Measurements from ENCODE around the gene ARHGAP23. TPM values are rescaled to one million over a fixed set of nuclear protein-coding genes. Genes with fewer than 3 reads are reported as not detected.
"Not testable (repeated sequence)": the region's sequence is repeated elsewhere in the genome, so short reads cannot be mapped to it uniquely, and the experiment has no call there.

The ARHGAP23 gene
- total RNA-seq, 1 experiment from 2014 or later = 83.5 TPM

GRCh38 chr17:38531761-38532160 lies 103.5 kb downstream of the ARHGAP23 start:
- H3K4me1 Mint-ChIP-seq (ENCODE audit: low read depth, unreplicated experiment); H3K36me3 ChIP-seq (ENCODE audit: control insufficient read depth, insufficient read depth, low read length); intact Hi-C loops (cut with micrococcal nuclease; ENCODE audit: unreplicated experiment); POLR2A ChIA-PET; H3K4me3 Mint-ChIP-seq (ENCODE audit: unreplicated experiment); H3K9me3 ChIP-seq; CTCF ChIA-PET; H3K27me3 ChIP-seq (replicated peaks; ENCODE audit: control insufficient read depth, insufficient read depth, low read length); H3K4me3 ChIP-seq (ENCODE audit: low read depth, low read length); BruUV-seq (replicated peaks); H3K9me3 Mint-ChIP-seq (ENCODE audit: unreplicated experiment); DNase-seq; H3K4me1 ChIP-seq: not testable (repeated sequence)
- H3K36me3 Mint-ChIP-seq (ENCODE audit: insufficient read depth, unreplicated experiment) = peaks cover 20% of the 10 kb centered on the region
- H3K27me3 Mint-ChIP-seq (ENCODE audit: insufficient read depth, unreplicated experiment) = peaks cover 13% of the 10 kb centered on the region
- H3K27ac Mint-ChIP-seq (ENCODE audit: unreplicated experiment) = peak overlapping the region; percentile 26

DNA sequence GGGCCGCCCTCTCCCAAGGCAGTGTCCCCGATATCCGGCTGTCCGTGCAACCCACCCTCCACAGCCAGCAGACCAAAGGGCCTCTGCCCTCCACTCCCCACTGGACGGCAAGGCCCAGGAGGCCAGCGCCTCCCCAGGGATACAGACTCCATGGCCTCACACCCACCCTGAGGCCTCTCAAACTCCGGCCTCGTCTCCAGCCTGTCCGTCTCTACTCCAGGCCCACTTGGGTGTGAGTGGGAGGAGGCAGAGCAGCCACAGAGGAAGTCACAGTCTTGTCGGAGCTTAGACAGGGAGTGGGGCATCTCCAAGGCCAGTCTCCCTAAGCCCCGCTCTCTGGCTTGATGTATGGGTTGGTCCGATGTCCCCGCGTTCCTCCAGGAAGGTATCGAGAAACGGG lies 104.2 kb downstream of the ARHGAP23 start:
- Mint-ChIP-seq H3K27me3 (ENCODE audit: insufficient read depth, unreplicated experiment) (peaks cover 13% of the 10 kb centered on the region), H3K9me3 (ENCODE audit: unreplicated experiment) (no peaks in the 10 kb centered on the region), H3K27ac (ENCODE audit: unreplicated experiment) (peak overlapping the region; percentile 26), H3K4me3 (ENCODE audit: unreplicated experiment) (no peak overlapping the region), H3K4me1 (ENCODE audit: low read depth, unreplicated experiment) (peaks cover 4% of the 10 kb centered on the region), H3K36me3 (ENCODE audit: insufficient read depth, unreplicated experiment) (peaks cover 20% of the 10 kb centered on the region)
- no peaks in the 10 kb centered on the region for H3K4me1 ChIP-seq
- POLR2A ChIA-PET = no interaction called here
- no peak overlapping the region for H3K4me3 ChIP-seq (ENCODE audit: low read depth, low read length)
- intact Hi-C loops (cut with micrococcal nuclease; ENCODE audit: unreplicated experiment) = no loop called here
- H3K9me3 ChIP-seq = no peaks in the 10 kb centered on the region
- BruUV-seq (replicated peaks) = no TSS peak
- CTCF ChIA-PET = no interaction called here
- no peaks in the 10 kb centered on the region for H3K36me3 ChIP-seq (ENCODE audit: control insufficient read depth, insufficient read depth, low read length)
- no peaks in the 10 kb centered on the region; the same call in 1 of the 2 replicates for H3K27me3 ChIP-seq (replicated peaks; ENCODE audit: control insufficient read depth, insufficient read depth, low read length)
- no peak for DNase-seq
- no peak for TF ChIP-seq CTCF (IDR thresholded peaks at IDR 0.05; ENCODE audit: insufficient read depth in 1 of 2, low read depth in 1 of 2, low read length in 1 of 2, severe bottlenecking in 1 of 2, unreplicated experiment in 1 of 2)

GRCh38 chr17:38533241-38533640 lies 105.0 kb downstream of the ARHGAP23 start:
- intact Hi-C loops (cut with micrococcal nuclease; ENCODE audit: unreplicated experiment) = no loop called here
- H3K27me3 Mint-ChIP-seq (ENCODE audit: insufficient read depth, unreplicated experiment) = peaks cover 6% of the 10 kb centered on the region
- H3K4me3 Mint-ChIP-seq (ENCODE audit: unreplicated experiment) = no peak overlapping the region
- H3K9me3 Mint-ChIP-seq (ENCODE audit: unreplicated experiment) = no peaks in the 10 kb centered on the region
- ChIA-PET POLR2A (no interaction called here), CTCF (interaction anchor here (0.7 to 2.0 kb wide), 3 partner anchors 11 to 51 kb away, joined by 3 to 10 read pairs (median 4); no protein-coding TSS in a partner anchor)
- peaks cover 20% of the 10 kb centered on the region for H3K36me3 Mint-ChIP-seq (ENCODE audit: insufficient read depth, unreplicated experiment)
- DNase-seq = no peak
- H3K27ac Mint-ChIP-seq (ENCODE audit: unreplicated experiment) = no peak overlapping the region
- Histone ChIP-seq H3K27me3 (replicated peaks; ENCODE audit: control insufficient read depth, insufficient read depth, low read length) (no peaks in the 10 kb centered on the region; the same call in 1 of the 2 replicates), H3K36me3 (ENCODE audit: control insufficient read depth, insufficient read depth, low read length) (no peaks in the 10 kb centered on the region), H3K9me3 (no peaks in the 10 kb centered on the region), H3K4me1 (no peaks in the 10 kb centered on the region), H3K4me3 (ENCODE audit: low read depth, low read length) (no peak overlapping the region)
- BruUV-seq (replicated peaks) = no TSS peak
- TF ChIP-seq CTCF (IDR thresholded peaks at IDR 0.05; ENCODE audit: insufficient read depth in 1 of 2, low read depth in 1 of 2, low read length in 1 of 2, severe bottlenecking in 1 of 2, unreplicated experiment in 1 of 2) = no peak
- H3K4me1 Mint-ChIP-seq (ENCODE audit: low read depth, unreplicated experiment) = peaks cover 4% of the 10 kb centered on the region
